Neural progenitor cell (in vitro differentiated cells): ENCODE data around the gene ZNF618. TPM values are rescaled to one million over a fixed set of nuclear protein-coding genes. Genes with fewer than 3 reads are reported as not detected.

Source experiments
- DNase-seq: peaks from one replicate; pipeline ENCODE4 v3.0.0-alpha.2; 2016; ENCODE audit warnings: low spot score
- H2AFZ ChIP-seq: fragments of 200-600 bp; sonication (generic); replicated peaks from 2 replicates; pipeline ENCODE4 v1.6.1; 2016; ENCODE audit warnings: antibody characterized with exemption
- H3F3A ChIP-seq: fragments of 200-600 bp; sonication (generic); 2 replicates; pipeline ENCODE4 v1.6.1; 2016; ENCODE audit warnings: antibody characterized with exemption, low read depth
- H3K27ac ChIP-seq: fragments of 200-600 bp; sonication (generic); 2 replicates; pipeline ENCODE4 v1.5.1; 2016; ENCODE audit warnings: mild to moderate bottlenecking
- H3K27me3 ChIP-seq: fragments of 200-600 bp; sonication (generic); 2 replicates; pipeline ENCODE4 v1.6.1; 2016; ENCODE audit warnings: mild to moderate bottlenecking, moderate library complexity
- H3K36me3 ChIP-seq: fragments of 200-600 bp; sonication (generic); 2 replicates; pipeline ENCODE4 v1.5.1; 2016
- H3K4me1 ChIP-seq: fragments of 200-600 bp; sonication (generic); 2 replicates; pipeline ENCODE4 v1.6.1; 2016; ENCODE audit warnings: mixed run types
- H3K4me2 ChIP-seq: fragments of 200-600 bp; sonication (generic); 2 replicates; pipeline ENCODE4 v1.6.1; 2016
- H3K4me3 ChIP-seq: fragments of 200-600 bp; sonication (generic); 2 replicates; pipeline ENCODE4 v1.5.1; 2016
- H3K79me2 ChIP-seq: fragments of 200-600 bp; sonication (generic); 2 replicates; pipeline ENCODE4 v1.6.1; 2016; ENCODE audit warnings: low read depth
- H3K9ac ChIP-seq: fragments of 200-600 bp; sonication (generic); 2 replicates; pipeline ENCODE4 v1.6.1; 2016
- H3K9me3 ChIP-seq: fragments of 200-600 bp; sonication (generic); 2 replicates; pipeline ENCODE4 v1.5.1; 2016; ENCODE audit warnings: low read depth
- H4K20me1 ChIP-seq: fragments of 200-600 bp; sonication (generic); 2 replicates; pipeline ENCODE4 v1.6.1; 2016; ENCODE audit warnings: low read depth
- H3K27ac Mint-ChIP-seq: 3 replicates; pipeline ENCODE4 v1.8.0; 2021; ENCODE audit warnings: mixed read lengths
- H3K27me3 Mint-ChIP-seq: 2 replicates; pipeline ENCODE4 v1.8.0; 2022; ENCODE audit warnings: low read depth, mild to moderate bottlenecking, inconsistent platforms, moderate library complexity, mixed read lengths; ENCODE audit not compliant: insufficient read depth
- H3K36me3 Mint-ChIP-seq: 3 replicates; pipeline ENCODE4 v1.8.0; 2021; ENCODE audit warnings: mixed read lengths
- H3K4me1 Mint-ChIP-seq: 3 replicates; pipeline ENCODE4 v1.8.0; 2021; ENCODE audit warnings: mixed read lengths
- H3K4me3 Mint-ChIP-seq: 3 replicates; pipeline ENCODE4 v1.8.0; 2021; ENCODE audit warnings: mild to moderate bottlenecking, moderate library complexity, mixed read lengths
- H3K9me3 Mint-ChIP-seq: 3 replicates; pipeline ENCODE4 v1.8.0; 2020; ENCODE audit warnings: mixed read lengths
- EZH2 ChIP-seq: fragments of 200-600 bp; sonication (generic); IDR thresholded peaks from 2 replicates; pipeline ENCODE4 v1.6.1; 2017; ENCODE audit warnings: antibody characterized with exemption, mild to moderate bottlenecking, moderate library complexity
- EZH2phosphoT487 ChIP-seq: fragments of 200-600 bp; sonication (generic); IDR thresholded peaks from 2 replicates; pipeline ENCODE4 v1.6.1; 2017; ENCODE audit warnings: antibody characterized with exemption
- total RNA-seq: library from RNA; depleted of rRNA; stranded (reverse); fragments of >200 nt; gene quantifications from 2 replicates; pipeline ENCODE4 v1.2.3, GENCODE V29; 2015; ENCODE audit warnings: low replicate concordance
- TF ChIP-seq, protein P1 (sequence below): fragments of 200-600 bp; sonication (generic); IDR thresholded peaks from 2 replicates; pipeline ENCODE4 v1.5.1; 2017; ENCODE audit warnings: antibody characterized with exemption, mild to moderate bottlenecking

ZNF618 gene
- total RNA-seq, 1 donor from 2014 or later = 10.5 TPM

DNA sequence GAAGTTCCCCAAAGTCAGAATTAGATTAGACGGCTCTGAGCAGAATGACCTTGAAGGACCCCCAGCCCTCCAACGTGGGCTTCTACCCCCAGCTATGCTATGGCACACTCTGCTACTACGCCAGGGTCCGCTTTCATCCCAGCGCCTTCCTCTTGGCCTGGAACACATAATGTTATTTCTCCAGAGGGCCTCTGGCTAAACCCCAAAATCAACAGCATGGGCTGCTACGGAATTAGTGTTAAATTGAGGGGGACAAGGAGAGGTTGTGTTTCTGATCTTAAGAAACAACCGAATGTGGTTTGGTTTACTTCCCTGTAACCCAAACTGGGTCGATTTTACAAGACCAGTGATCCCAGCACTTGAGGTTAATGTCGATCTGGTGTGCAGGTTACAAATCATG is 97.1 kb downstream of the ZNF618 start:
- H3K4me3 Mint-ChIP-seq = no peak overlapping the region
- peaks cover 32% of the 10 kb centered on the region for H3K36me3 Mint-ChIP-seq
- no peaks in the 10 kb centered on the region for H3K4me1 ChIP-seq
- H3K27ac ChIP-seq = no peak overlapping the region
- no peaks in the 10 kb centered on the region for H3F3A ChIP-seq
- H3K4me3 ChIP-seq = no peak overlapping the region
- DNase-seq = no peak
- H3K9me3 Mint-ChIP-seq = peaks cover 7% of the 10 kb centered on the region
- no peaks in the 10 kb centered on the region for H3K36me3 ChIP-seq
- H4K20me1 ChIP-seq = peaks cover 20% of the 10 kb centered on the region
- peaks cover 3% of the 10 kb centered on the region for H3K79me2 ChIP-seq
- peaks cover 6% of the 10 kb centered on the region for H3K27me3 Mint-ChIP-seq
- TF ChIP-seq, protein P1, sequence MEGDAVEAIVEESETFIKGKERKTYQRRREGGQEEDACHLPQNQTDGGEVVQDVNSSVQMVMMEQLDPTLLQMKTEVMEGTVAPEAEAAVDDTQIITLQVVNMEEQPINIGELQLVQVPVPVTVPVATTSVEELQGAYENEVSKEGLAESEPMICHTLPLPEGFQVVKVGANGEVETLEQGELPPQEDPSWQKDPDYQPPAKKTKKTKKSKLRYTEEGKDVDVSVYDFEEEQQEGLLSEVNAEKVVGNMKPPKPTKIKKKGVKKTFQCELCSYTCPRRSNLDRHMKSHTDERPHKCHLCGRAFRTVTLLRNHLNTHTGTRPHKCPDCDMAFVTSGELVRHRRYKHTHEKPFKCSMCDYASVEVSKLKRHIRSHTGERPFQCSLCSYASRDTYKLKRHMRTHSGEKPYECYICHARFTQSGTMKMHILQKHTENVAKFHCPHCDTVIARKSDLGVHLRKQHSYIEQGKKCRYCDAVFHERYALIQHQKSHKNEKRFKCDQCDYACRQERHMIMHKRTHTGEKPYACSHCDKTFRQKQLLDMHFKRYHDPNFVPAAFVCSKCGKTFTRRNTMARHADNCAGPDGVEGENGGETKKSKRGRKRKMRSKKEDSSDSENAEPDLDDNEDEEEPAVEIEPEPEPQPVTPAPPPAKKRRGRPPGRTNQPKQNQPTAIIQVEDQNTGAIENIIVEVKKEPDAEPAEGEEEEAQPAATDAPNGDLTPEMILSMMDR = no peak
- no peak for TF ChIP-seq EZH2
- no peak for TF ChIP-seq EZH2phosphoT487
- H2AFZ ChIP-seq = no peak overlapping the region
- H3K9me3 ChIP-seq = no peaks in the 10 kb centered on the region
- no peak overlapping the region for H3K27ac Mint-ChIP-seq
- no peaks in the 10 kb centered on the region for H3K27me3 ChIP-seq
- H3K4me1 Mint-ChIP-seq = peaks cover 5% of the 10 kb centered on the region
- H3K9ac ChIP-seq = no peak overlapping the region
- H3K4me2 ChIP-seq = no peak overlapping the region

DNA sequence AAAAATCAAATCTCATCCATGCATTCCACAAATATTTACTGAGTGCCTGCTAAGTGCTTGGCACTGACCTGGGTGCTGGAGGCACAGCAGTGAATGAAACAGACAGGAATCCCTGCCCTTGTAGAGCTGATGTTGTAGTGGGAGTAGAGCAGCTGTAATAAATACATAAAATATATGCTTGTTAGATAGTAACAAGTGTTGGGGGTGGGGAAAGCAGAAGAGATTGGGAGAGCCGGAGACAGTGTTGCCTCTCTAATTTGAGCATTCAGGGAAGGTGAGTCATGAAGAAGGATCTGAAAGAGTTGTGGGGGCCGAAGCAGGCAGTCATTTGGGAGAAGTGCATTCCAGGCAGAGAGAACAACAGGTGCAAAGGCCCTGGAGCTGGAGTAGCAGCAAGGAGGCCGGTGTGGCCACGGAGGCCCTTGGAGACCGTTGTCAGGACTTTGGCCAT is 97.9 kb downstream of the ZNF618 start:
- Histone ChIP-seq H3K4me1 (no peaks in the 10 kb centered on the region), H3K27ac (no peak overlapping the region), H3K4me2 (no peak overlapping the region), H3K9me3 (no peaks in the 10 kb centered on the region), H2AFZ (no peak overlapping the region), H3K79me2 (peaks cover 3% of the 10 kb centered on the region), H4K20me1 (peaks cover 20% of the 10 kb centered on the region), H3K27me3 (no peaks in the 10 kb centered on the region), H3K36me3 (no peaks in the 10 kb centered on the region), H3K9ac (no peak overlapping the region), H3F3A (no peaks in the 10 kb centered on the region), H3K4me3 (no peak overlapping the region)
- H3K9me3 Mint-ChIP-seq = peaks cover 6% of the 10 kb centered on the region
- H3K36me3 Mint-ChIP-seq = peaks cover 31% of the 10 kb centered on the region
- H3K27me3 Mint-ChIP-seq = peaks cover 6% of the 10 kb centered on the region
- DNase-seq = no peak
- TF ChIP-seq EZH2 (no peak), EZH2phosphoT487 (no peak)
- TF ChIP-seq, protein P1 = no peak
- H3K4me1 Mint-ChIP-seq = peaks cover 5% of the 10 kb centered on the region
- H3K4me3 Mint-ChIP-seq = no peak overlapping the region
- H3K27ac Mint-ChIP-seq = no peak overlapping the region

DNA sequence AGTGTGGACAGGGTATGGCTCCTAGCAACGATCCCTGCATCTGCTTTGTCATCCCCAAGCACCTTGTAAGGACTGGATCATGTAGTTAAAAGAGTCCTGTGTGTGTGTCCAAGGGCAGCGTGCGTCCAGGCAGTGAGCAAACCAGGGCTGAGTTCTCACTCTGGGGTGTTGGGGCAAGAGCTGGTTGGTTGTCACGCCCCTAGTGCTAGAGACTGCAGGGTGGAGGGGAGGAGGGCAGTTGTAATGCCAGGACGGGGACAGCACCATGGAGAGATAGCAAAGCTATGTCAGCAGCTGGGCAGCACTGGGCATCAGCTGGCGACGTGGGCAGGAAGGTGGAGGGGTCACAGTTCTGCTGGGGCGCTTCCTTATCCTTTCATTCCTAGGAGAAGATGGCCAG is 100.8 kb downstream of the ZNF618 start:
- Histone ChIP-seq H3K27ac (no peak overlapping the region), H3K36me3 (no peaks in the 10 kb centered on the region), H3K9ac (no peak overlapping the region), H3K4me2 (no peak overlapping the region), H3K9me3 (no peaks in the 10 kb centered on the region), H3F3A (no peaks in the 10 kb centered on the region), H3K27me3 (no peaks in the 10 kb centered on the region), H3K4me3 (no peak overlapping the region), H3K4me1 (no peaks in the 10 kb centered on the region), H4K20me1 (peaks cover 26% of the 10 kb centered on the region), H3K79me2 (no peaks in the 10 kb centered on the region), H2AFZ (no peak overlapping the region)
- Mint-ChIP-seq H3K4me3 (no peak overlapping the region), H3K36me3 (peaks cover 7% of the 10 kb centered on the region), H3K4me1 (peaks cover 5% of the 10 kb centered on the region), H3K27ac (no peak overlapping the region), H3K27me3 (peaks cover 2% of the 10 kb centered on the region), H3K9me3 (no peaks in the 10 kb centered on the region)
- TF ChIP-seq EZH2phosphoT487 = no peak
- no peak for TF ChIP-seq EZH2
- TF ChIP-seq, protein P1 = no peak
- no peak for DNase-seq
